ENCODE data around the gene MRPL49.
"Not testable (repeated sequence)": the region's sequence is repeated elsewhere in the genome, so short reads cannot be mapped to it uniquely, and the experiment has no call there.

MRPL49 gene

GRCh38 chr11:65160643-65161042 is 38.5 kb downstream of the MRPL49 start:
- FAIRE-seq: no peak
- DNase-seq (ENCODE audit: insufficient read length, low spot score): no peak

- FAIRE-seq (no peak), DNase-seq (ENCODE audit: insufficient read length, low spot score) (no peak)
Measured at GRCh38 chr11:65163684-65164083, 41.6 kb downstream of the MRPL49 start.

- FAIRE-seq: no peak
Measured at GRCh38 chr11:65165410-65166317, 43.5 kb downstream of the MRPL49 start.

GRCh38 chr11:65166893-65167292 is 44.8 kb downstream of the MRPL49 start:
- no peak for FAIRE-seq
- no peak for DNase-seq (ENCODE audit: insufficient read length, low spot score)

More at GRCh38 chr11:65165410-65166317, 43.5 kb downstream of the MRPL49 start:
- no peak for DNase-seq (ENCODE audit: insufficient read length, low spot score)

- no peak for FAIRE-seq
- DNase-seq (ENCODE audit: insufficient read length, low spot score): no peak
Measured at GRCh38 chr11:65167656-65168055, 45.5 kb downstream of the MRPL49 start.

- DNase-seq (ENCODE audit: insufficient read length, low spot score) (no peak), FAIRE-seq (no peak)
Measured at GRCh38 chr11:65169164-65169641, 47.1 kb downstream of the MRPL49 start.

- DNase-seq (ENCODE audit: insufficient read length, low spot score) (no peak), FAIRE-seq (no peak)
Measured at GRCh38 chr11:65170058-65170534, 48.0 kb downstream of the MRPL49 start, which contains the start of gene SPDYC. SPDYC (plus strand) TSS chr11:65170233; CDS start chr11:65171358, 1,125 bp downstream.

- DNase-seq (ENCODE audit: insufficient read length, low spot score): no peak
- FAIRE-seq: no peak
Measured at GRCh38 chr11:65172600-65172999, 50.5 kb downstream of the MRPL49 start.

GRCh38 chr11:65174571-65175010 is 52.5 kb downstream of the MRPL49 start:
- not testable (repeated sequence) for FAIRE-seq; DNase-seq (ENCODE audit: insufficient read length, low spot score)

Measured in HTR-8/SVneo (cell line).